ENCODE data around the gene ATP6V1C2. TPM values are rescaled to one million over a fixed set of nuclear protein-coding genes. Genes with fewer than 3 reads are reported as not detected.

The ATP6V1C2 gene
- total and polyA plus RNA-seq, 9 of the 15 experiments (the other 6 are each of a cell fraction or from before 2014, with no cell fraction given): 0.01 to 0.31 (median 0.10) TPM; not detected in 4

- TF ChIP-seq PHTF2 (CRISPR knock-in tag; IDR thresholded peaks at IDR 0.05): no peak
Observed at GRCh38 chr2:10740226-10740625, 18.8 kb downstream of the ATP6V1C2 start (continued).

DNA sequence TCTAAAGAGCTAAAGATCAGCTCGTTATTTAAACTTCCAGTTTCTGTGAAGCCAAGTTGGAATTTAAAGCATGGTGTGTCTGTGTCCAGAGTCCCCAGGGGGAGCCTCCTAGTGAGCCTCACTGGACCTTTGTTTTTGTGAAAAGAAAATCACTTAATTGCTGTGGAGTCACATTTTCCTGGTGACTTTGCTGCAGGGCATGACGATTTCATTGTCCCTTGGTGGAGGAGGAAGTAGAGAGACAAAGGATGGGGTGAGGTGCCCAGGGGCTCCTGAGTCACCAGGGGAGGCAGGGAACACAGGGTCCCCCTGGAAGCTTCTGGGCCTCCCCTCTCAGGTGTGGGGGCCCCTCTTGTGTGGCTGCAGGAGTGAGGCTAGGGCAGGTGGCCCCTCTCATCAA is 19.7 kb downstream of the ATP6V1C2 start:
- FAIRE-seq (no peak), DNase-seq (ENCODE audit: extremely low read depth in 1 of 4, low spot score in 3 of 4) (no peak), ATAC-seq (no peak)
- TF ChIP-seq ETV5 (CRISPR knock-in tag; IDR thresholded peaks at IDR 0.05; ENCODE audit: low read depth) (no peak), ZNF121 (CRISPR knock-in tag; conservative IDR thresholded peaks at IDR 0.05) (no peak)
- H3K27ac ChIP-seq (ENCODE audit: extremely low read depth, low read depth, low read length): no peak overlapping the region
- ChIA-PET CTCF (ENCODE audit: low intra/inter-chr PET ratio) (no interaction called here), POLR2A (interaction anchor here (0.9 to 1.1 kb wide), 2 partner anchors 19 to 28 kb away, joined by 3 read pairs; no protein-coding TSS in a partner anchor)
- no peak overlapping the region for H3K4me3 ChIP-seq
- H3K79me2 ChIP-seq (ENCODE audit: control insufficient read depth, insufficient read depth, low read length): no peaks in the 10 kb centered on the region
- 0% methylated on average over 2 of the region's 2 CpGs for WGBS (ENCODE audit: insufficient coverage, low coverage, missing lambda C conversion rate)
- no peaks in the 10 kb centered on the region; a peak in 1 of 5 replicates for H3K4me1 ChIP-seq (replicated peaks in 1 of 2; ENCODE audit: control insufficient read depth in 2 of 2, insufficient read depth in 2 of 2, low read length in 2 of 2)
- no peak overlapping the region for H2AFZ ChIP-seq (ENCODE audit: low read depth, low read length)
- H3K9ac ChIP-seq (ENCODE audit: insufficient read depth in 1 of 2, low read depth in 2 of 2, low read length in 2 of 2): no peak overlapping the region
- H3K4me2 ChIP-seq (ENCODE audit: insufficient read depth, low read length): no peak overlapping the region
- no peaks in the 10 kb centered on the region for H3K36me3 ChIP-seq (ENCODE audit: control insufficient read depth, insufficient read depth, low read length)
- intact Hi-C loops (cut with micrococcal nuclease) (no loop called here), in situ Hi-C loops (cut with MboI) (no loop called here)
- no peaks in the 10 kb centered on the region for H3K9me3 ChIP-seq (replicated peaks; ENCODE audit: control insufficient read depth, insufficient read depth, low read depth, low read length)
- H3K27me3 ChIP-seq (ENCODE audit: control insufficient read depth in 2 of 2, insufficient read depth in 2 of 2, low read length in 2 of 2): peaks cover 38 to 51% of the 10 kb centered on the region in 2 experiments
- BruUV-seq (replicated peaks): no TSS peak
- H4K20me1 ChIP-seq (replicated peaks; ENCODE audit: control insufficient read depth, insufficient read depth, low read length): no peaks in the 10 kb centered on the region; the same call in 1 of the 2 replicates
- no peaks in the 10 kb centered on the region for H3K9me1 ChIP-seq (ENCODE audit: control insufficient read depth, insufficient read depth, low read length)

GRCh38 chr2:10742666-10743065 is 21.2 kb downstream of the ATP6V1C2 start:
- H2AFZ ChIP-seq (ENCODE audit: low read depth, low read length): no peak overlapping the region
- H3K4me1 ChIP-seq (replicated peaks in 1 of 2; ENCODE audit: control insufficient read depth in 2 of 2, insufficient read depth in 2 of 2, low read length in 2 of 2): no peaks in the 10 kb centered on the region; a peak in 1 of 5 replicates
- H3K27ac ChIP-seq (ENCODE audit: extremely low read depth, low read depth, low read length): no peak overlapping the region
- WGBS (ENCODE audit: insufficient coverage, low coverage, missing lambda C conversion rate): 3% methylated on average over 8 of the region's 11 CpGs
- H3K4me3 ChIP-seq: no peak overlapping the region
- H3K27me3 ChIP-seq (ENCODE audit: control insufficient read depth in 2 of 2, insufficient read depth in 2 of 2, low read length in 2 of 2): peaks cover 41 to 50% of the 10 kb centered on the region in 2 experiments; a peak in 4 of 5 replicates
- no TSS peak for BruUV-seq (replicated peaks)
- H3K9me1 ChIP-seq (ENCODE audit: control insufficient read depth, insufficient read depth, low read length): no peaks in the 10 kb centered on the region
- no peaks in the 10 kb centered on the region for H3K79me2 ChIP-seq (ENCODE audit: control insufficient read depth, insufficient read depth, low read length)
- ATAC-seq: no peak
- ChIA-PET CTCF (ENCODE audit: low intra/inter-chr PET ratio) (no interaction called here), POLR2A (no interaction called here)
- FAIRE-seq: no peak
- no peak for DNase-seq (ENCODE audit: extremely low read depth in 1 of 4, low spot score in 3 of 4)
- H3K36me3 ChIP-seq (ENCODE audit: control insufficient read depth, insufficient read depth, low read length): no peaks in the 10 kb centered on the region
- no peaks in the 10 kb centered on the region for H3K9me3 ChIP-seq (replicated peaks; ENCODE audit: control insufficient read depth, insufficient read depth, low read depth, low read length)
- intact Hi-C loops (cut with micrococcal nuclease): no loop called here
- no peak overlapping the region for H3K9ac ChIP-seq (ENCODE audit: insufficient read depth in 1 of 2, low read depth in 2 of 2, low read length in 2 of 2)
- no peak overlapping the region for H3K4me2 ChIP-seq (ENCODE audit: insufficient read depth, low read length)
- no peak for TF ChIP-seq CXXC5 (CRISPR knock-in tag; IDR thresholded peaks at IDR 0.05)
- in situ Hi-C loops (cut with MboI): no loop called here
- no peaks in the 10 kb centered on the region; the same call in 1 of the 2 replicates for H4K20me1 ChIP-seq (replicated peaks; ENCODE audit: control insufficient read depth, insufficient read depth, low read length)

Data from K562 (cell line).